SH-SY5Y (cell line): ENCODE data around the gene PTPN21.

Experiments
- GATA2 ChIP-seq: IDR thresholded peaks from 2 replicates; pipeline ENCODE4 v1.6.1; 2011; ENCODE audit warnings: mild to moderate bottlenecking, low read depth, low read length
- GATA3 ChIP-seq: IDR thresholded peaks from 2 replicates; pipeline ENCODE4 v1.6.1; 2011; ENCODE audit warnings: low read depth, mild to moderate bottlenecking, low read length, moderate library complexity

The PTPN21 gene

DNA sequence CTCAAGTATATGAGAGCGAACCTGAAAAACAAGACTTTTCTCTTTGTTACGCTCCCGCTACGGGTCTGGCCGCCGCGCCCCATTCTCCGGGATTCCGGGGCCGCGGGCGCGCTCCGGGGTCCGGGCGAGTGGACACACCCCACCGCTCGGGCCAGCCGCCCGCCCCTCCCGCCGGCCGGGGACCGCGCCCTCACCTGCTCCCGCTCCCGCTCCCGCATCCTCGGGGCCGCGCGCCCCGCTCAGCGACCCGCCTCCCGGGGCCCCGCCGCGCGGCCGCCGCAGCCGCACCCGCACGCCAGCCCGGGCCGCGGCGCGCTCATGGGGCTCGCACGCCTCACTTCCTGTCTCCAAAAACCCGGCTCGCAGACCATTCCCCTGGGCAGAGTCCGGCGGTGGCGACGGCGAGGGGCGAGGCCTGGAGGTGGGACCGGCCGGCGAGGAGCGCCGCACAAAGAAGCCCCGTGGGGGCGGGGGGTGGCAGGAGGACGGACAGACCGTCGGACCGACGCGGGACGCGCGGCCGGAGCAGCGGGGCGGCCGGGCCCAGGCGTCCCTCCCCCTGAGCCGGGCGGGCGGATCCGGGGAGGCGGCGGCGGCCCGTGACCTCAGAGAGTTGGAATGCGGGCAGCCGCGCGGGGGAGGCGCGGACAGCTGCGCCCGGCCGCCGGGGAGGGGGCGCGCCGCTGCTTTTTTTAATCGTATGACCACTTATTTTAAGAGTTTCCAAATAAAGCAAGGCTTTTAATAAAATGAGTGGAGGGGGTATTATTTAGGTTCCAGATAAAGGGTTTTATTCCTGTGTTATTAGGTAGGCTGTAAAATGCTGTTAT lies at the start of gene PTPN21:
PTPN21 (minus strand) TSS at position 551 of the 830 bp plus-strand sequence. CDS start 4,590 bp downstream, outside the sequence.
- no peak for TF ChIP-seq GATA3
- no peak for TF ChIP-seq GATA2

- TF ChIP-seq GATA3 (no peak), GATA2 (no peak)
Observed at GRCh38 chr14:88604212-88604611, 49.4 kb upstream of the PTPN21 start.

DNA sequence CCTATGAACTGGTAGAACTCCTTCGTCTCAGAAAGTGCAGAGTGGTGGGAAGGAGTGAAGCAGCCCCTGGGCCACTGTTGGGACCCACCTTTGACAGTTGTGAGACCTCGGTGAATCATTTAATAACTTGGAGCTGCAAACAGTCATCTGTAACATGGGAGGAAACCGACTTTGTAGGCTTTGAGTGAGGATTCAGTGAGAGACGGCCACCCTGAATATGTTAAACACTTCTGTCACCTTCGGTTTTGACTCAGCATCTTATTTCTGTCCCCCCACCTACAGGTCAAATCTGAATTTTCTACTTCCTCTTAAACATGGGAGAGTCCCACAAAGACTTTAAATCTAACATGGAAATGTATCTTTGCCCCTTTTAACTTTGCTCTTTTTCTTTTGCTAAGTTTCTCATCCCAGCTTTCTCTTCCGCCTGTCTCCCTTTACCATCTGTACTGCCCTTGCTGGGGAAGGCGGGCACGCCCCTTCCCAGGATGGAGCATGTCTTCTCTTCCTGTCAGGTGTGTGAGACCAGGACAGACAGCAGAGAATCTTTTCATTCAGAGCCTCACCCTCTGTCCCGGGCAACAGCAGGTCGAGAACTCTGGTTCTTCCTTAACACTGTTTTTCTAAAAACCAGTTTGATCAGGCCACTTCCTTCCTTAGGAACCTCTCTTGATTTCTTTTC lies 45.1 kb upstream of the PTPN21 start:
- no peak for TF ChIP-seq GATA3

DNA sequence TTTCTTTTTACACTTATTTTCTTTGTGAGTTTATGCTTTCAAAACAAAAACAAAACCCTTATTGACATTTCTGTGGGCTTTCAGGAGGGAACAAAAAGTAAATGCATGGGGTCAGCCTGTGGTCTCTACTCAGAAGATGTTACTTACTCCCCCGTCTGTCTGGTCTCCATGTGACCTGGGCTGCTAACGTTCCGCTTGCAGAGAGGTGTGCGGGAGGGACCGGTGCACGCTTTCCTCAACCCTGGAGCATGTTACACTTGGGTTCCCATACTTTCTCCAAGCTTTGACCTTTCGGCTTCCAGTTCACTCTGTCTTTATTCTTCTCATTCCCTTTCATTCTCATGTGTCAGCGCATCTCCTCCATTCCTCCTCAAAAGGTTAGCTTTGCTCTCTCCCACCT lies 44.5 kb upstream of the PTPN21 start:
- TF ChIP-seq GATA3 (no peak), GATA2 (no peak)

GRCh38 chr14:88598097-88598675 lies 43.4 kb upstream of the PTPN21 start:
- TF ChIP-seq GATA2 (no peak), GATA3 (no peak)

DNA sequence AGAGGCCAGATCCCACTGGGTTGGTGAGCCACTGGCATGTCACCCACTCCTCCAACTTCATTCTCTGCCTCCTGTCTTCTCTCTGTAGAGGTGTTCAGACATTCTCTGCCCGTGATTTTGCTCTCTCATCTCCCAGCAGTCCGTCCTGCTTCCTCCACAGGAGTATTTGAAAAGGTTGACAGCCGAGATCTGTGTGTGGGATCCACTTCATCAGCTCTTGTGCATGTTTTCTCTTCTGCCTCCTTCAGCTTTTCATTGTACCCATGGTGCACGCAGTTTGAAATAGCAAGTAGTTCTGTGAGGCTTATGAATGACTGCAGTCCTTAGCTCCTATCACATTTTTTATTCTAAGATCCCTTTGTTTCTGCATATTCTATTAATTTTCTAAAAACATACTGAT lies 42.8 kb upstream of the PTPN21 start:
- TF ChIP-seq GATA3 (no peak), GATA2 (no peak)

DNA sequence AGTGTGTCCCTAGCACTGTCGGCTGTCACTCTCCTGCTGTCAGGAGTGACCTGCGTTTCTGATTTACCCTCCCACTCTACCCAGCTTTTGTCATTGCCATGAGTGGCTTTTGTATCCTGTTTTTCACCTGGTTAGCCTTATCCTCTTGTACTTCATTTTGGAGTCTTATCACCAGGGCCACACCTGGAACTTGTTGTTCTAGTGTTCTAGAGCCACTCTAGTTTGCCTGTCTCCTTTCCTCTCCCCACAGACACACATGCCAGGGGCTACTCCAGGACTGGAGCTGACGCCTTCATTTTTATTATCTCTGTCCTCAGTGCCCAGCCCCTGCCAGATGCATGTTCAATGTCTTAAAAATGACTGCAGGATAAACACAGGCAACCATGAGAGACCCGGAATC lies 42.2 kb upstream of the PTPN21 start:
- TF ChIP-seq GATA2 = no peak
- TF ChIP-seq GATA3 = no peak

DNA sequence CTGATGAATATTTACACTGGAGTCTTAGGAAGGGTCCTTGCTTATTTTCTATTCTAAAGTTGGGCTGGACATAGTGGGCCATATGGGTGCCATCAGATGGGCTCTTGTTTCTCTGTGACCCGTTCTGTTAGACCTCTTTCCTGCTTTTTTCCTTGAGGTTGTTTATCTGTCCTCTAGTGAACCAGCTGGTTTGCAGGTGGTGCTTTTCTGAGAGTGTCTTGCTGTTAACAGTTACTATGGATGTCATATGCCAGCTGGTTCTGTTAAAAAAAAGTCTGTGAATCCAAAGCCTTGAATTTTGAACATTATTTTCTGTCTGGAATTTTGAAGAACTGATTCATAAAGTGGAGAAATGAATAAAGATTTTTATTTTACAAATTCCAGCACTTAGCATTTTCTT lies 37.2 kb upstream of the PTPN21 start:
- TF ChIP-seq GATA2 = no peak
- no peak for TF ChIP-seq GATA3

DNA sequence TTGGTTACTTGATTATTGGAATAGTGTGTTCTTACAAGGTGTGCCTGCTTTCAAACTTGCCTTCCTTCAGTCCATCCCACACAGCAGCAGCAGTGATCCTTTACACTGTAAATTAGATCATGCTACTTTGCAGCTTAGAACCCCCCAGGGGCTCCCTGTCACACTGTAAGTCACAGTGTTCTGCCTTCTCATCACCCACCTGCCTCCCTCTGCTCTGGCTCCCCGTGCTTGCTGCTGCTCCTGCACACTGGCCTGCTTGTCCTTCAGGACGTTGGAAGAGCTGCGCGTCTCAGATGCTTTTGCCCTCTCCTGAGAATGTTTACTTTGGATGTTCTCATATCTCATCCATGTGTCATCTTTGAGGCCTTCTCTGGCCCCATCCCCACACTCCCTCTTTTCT lies 35.4 kb upstream of the PTPN21 start:
- TF ChIP-seq GATA3 (no peak), GATA2 (no peak)

DNA sequence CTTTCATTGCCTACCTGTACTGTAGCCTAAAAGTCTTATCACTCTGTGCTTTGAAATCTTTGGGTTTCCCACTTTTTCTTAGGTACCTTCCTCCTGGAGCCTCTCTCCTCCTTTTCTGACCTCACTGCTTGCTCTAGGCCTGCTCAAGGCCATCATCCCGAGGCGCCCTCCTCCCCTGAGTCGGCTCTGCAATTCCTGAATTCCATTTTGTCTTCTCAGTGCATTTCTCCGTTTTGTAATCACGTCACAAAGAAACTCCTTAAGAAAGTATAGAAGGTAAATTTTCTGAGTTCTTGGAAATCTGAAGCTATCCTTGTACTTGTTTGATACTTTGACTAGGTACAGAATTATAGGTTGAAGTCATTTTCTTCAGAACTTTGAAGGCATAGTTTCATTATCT lies 33.3 kb upstream of the PTPN21 start:
- TF ChIP-seq GATA2 (no peak), GATA3 (no peak)

DNA sequence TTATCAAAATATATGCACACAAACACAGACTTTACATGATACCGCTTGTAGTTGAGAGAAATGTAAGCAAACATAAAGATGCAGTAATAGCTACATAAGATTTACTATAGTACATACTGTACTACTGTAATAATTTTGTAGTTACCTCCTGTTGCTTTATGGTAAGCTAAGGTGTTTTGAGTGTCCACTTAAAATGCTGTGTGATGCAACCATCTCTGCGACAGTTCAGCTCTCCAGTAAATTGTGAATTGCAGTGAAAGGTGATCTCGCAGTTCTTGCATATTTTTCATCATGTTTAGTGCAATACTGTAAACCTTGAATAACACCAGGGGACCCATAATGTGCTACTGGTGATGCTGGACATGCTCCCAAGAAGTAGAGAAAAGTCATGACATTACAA lies 29.6 kb upstream of the PTPN21 start:
- no peak for TF ChIP-seq GATA3

DNA sequence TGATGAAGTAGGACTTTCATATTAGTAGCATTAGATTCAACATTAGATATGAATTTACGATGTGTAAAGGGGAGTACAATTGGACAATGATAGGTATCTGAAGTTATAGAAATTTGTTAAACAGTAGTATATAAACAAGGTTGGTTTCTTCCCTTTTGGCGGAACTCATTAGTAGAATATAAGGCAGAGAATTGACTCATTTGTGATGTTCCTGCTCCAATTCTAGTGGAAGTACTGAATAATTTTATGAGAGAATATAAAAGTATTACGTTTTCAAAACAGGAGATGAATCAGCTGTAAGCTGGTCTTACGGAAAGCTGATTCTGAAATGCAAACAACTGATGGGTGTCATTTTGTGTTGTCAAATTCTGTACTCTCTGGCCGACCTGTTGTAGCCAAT lies 21.4 kb upstream of the PTPN21 start:
- TF ChIP-seq GATA2 = no peak
- no peak for TF ChIP-seq GATA3

DNA sequence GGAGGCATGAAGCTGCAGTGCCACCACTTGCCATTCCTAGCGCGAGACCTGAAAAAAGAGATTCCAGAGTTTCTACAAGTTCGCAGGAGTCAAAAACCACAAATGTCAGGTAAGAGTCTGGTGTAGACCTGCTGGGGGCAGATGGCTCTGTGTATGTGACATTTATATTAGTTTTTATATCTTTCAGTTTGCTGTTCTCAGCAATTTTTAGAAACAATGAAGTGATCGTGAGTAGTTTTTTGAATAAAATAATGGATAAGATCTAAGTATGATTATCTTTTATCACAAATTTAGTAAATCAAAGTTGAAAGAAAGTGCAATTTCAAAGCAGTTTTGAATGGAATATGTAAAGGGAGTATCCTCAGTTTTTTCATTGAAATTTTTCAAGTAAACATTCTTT lies 17.3 kb upstream of the PTPN21 start:
- TF ChIP-seq GATA3 = no peak
- TF ChIP-seq GATA2 = no peak

- no peak for TF ChIP-seq GATA2
- TF ChIP-seq GATA3 = no peak
Observed at GRCh38 chr14:88568196-88568595, 13.4 kb upstream of the PTPN21 start.

- TF ChIP-seq GATA2 = no peak
- no peak for TF ChIP-seq GATA3
Observed at GRCh38 chr14:88565427-88565826, 10.6 kb upstream of the PTPN21 start.
